ENCODE results near the gene NOD1.

DNA sequence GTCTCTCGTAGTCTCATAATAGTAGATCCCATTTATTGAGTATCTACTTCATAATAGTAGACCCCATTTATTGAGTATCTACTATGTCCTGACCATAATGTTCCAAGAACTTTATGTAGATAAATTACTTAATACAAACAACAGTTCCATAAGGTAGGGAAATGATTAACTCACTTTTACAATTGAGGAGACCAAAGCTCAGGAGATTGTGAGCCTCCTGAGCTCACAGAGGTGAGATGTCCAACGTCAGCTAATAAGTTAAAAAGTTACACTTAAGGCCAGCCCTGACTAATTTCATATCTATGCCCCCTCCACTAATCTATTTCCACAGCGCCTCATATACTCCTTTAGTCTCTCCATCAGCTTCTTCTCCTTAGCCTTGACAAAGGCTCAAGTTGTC, 43.6 kb upstream of the NOD1 start:
- TF ChIP-seq RFX5 (IDR thresholded peaks at IDR 0.05; ENCODE audit: borderline replicate concordance, low read depth, low read length) (no peak), CHD2 (IDR thresholded peaks at IDR 0.05; ENCODE audit: low read length) (no peak), POLR2A (IDR thresholded peaks at IDR 0.05; ENCODE audit: control extremely low read depth in 1 of 2, low read depth in 2 of 2, low read length in 2 of 2) (no peak), EGR1 (IDR thresholded peaks at IDR 0.05; ENCODE audit: borderline replicate concordance, low read depth, low read length) (no peak), KDM1A (IDR thresholded peaks at IDR 0.05; ENCODE audit: borderline replicate concordance, low read length) (no peak), NRF1 (IDR thresholded peaks at IDR 0.05; ENCODE audit: low read depth, low read length) (no peak), PHF8 (conservative IDR thresholded peaks at IDR 0.05; ENCODE audit: low read depth, low read length) (no peak), TEAD4 (IDR thresholded peaks at IDR 0.05; ENCODE audit: low read depth, low read length) (no peak), RXRA (IDR thresholded peaks at IDR 0.05; ENCODE audit: insufficient read depth, low read depth, low read length) (no peak), SIN3A (conservative IDR thresholded peaks at IDR 0.05 in 1 of 2, IDR thresholded peaks at IDR 0.05 in 1 of 2; ENCODE audit: low read depth in 1 of 2, low read length in 2 of 2) (no peak), ZNF274 (IDR thresholded peaks at IDR 0.05; ENCODE audit: borderline replicate concordance, extremely low read depth, low read length) (no peak), HDAC2 (IDR thresholded peaks at IDR 0.05; ENCODE audit: borderline replicate concordance in 1 of 2, low read depth in 2 of 2, low read length in 2 of 2) (no peak)
- TF ChIP-seq, protein P1, sequence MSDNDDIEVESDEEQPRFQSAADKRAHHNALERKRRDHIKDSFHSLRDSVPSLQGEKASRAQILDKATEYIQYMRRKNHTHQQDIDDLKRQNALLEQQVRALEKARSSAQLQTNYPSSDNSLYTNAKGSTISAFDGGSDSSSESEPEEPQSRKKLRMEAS (IDR thresholded peaks at IDR 0.05), result no peak
- TF ChIP-seq, protein P2, sequence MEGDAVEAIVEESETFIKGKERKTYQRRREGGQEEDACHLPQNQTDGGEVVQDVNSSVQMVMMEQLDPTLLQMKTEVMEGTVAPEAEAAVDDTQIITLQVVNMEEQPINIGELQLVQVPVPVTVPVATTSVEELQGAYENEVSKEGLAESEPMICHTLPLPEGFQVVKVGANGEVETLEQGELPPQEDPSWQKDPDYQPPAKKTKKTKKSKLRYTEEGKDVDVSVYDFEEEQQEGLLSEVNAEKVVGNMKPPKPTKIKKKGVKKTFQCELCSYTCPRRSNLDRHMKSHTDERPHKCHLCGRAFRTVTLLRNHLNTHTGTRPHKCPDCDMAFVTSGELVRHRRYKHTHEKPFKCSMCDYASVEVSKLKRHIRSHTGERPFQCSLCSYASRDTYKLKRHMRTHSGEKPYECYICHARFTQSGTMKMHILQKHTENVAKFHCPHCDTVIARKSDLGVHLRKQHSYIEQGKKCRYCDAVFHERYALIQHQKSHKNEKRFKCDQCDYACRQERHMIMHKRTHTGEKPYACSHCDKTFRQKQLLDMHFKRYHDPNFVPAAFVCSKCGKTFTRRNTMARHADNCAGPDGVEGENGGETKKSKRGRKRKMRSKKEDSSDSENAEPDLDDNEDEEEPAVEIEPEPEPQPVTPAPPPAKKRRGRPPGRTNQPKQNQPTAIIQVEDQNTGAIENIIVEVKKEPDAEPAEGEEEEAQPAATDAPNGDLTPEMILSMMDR (IDR thresholded peaks at IDR 0.05; ENCODE audit: control extremely low read depth in 1 of 3, insufficient read depth in 1 of 3, low read depth in 1 of 3, low read length in 3 of 3), result no peak

Measured in H1 (cell line).